ENCODE measurements around the gene ROBO1.

ROBO1 gene

DNA sequence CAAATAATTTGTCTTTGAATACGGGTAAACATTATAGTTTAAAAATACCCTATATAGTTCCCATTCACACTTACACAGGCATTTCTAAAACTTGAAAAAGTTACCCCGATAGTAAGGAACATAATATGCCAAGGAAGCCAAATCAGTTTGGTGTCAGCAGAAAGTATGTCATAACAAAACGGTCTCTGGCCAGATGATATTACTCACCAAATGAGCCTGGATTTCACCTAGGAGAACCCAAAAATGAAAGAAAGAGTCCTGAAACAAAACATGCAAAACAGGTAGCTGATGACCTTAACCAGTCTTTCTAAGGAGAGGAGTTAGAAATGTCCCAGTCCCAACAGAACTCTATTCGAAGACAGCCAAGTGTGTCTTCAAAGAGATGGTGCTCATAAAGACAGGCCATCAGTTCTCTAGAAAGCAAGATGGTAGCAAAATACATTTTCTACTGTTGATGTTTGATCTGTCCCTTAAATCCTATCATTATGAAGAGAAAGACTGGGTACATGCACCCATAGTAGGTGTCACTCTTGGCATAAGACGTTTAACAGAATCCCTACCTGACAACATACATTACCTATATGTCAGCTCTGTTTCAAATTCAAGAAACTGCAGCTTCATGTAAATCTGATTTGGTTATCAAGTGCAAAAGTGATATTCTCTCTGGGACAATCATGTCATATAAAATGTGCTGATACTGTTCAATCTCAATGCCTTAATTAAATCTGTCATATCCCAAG is 942.5 kb downstream of the ROBO1 start:
- no peak overlapping the region for H3K4me3 ChIP-seq (ENCODE audit: control insufficient read depth, low read depth, low read length)
- DNase-seq (ENCODE audit: low read depth): no peak
- no peak for TF ChIP-seq CTCF (IDR thresholded peaks at IDR 0.05; ENCODE audit: control insufficient read depth, insufficient read depth, low read depth, low read length, missing control alignments)

GRCh38 chr3:78823859-78824258 is 943.9 kb downstream of the ROBO1 start:
- no peak for DNase-seq (ENCODE audit: low read depth)
- TF ChIP-seq CTCF (IDR thresholded peaks at IDR 0.05; ENCODE audit: control insufficient read depth, insufficient read depth, low read depth, low read length, missing control alignments): no peak
- H3K4me3 ChIP-seq (ENCODE audit: control insufficient read depth, low read depth, low read length): no peak overlapping the region

- no peak overlapping the region for H3K4me3 ChIP-seq (ENCODE audit: control insufficient read depth, low read depth, low read length)
- DNase-seq (ENCODE audit: low read depth): no peak
- no peak for TF ChIP-seq CTCF (IDR thresholded peaks at IDR 0.05; ENCODE audit: control insufficient read depth, insufficient read depth, low read depth, low read length, missing control alignments)
Observed at GRCh38 chr3:78823434-78823833, 944.4 kb downstream of the ROBO1 start.

- DNase-seq (ENCODE audit: low read depth): no peak
- H3K4me3 ChIP-seq (ENCODE audit: control insufficient read depth, low read depth, low read length): no peak overlapping the region
- TF ChIP-seq CTCF (IDR thresholded peaks at IDR 0.05; ENCODE audit: control insufficient read depth, insufficient read depth, low read depth, low read length, missing control alignments): no peak
Observed at GRCh38 chr3:78822726-78823125, 945.1 kb downstream of the ROBO1 start.

- no peak for DNase-seq (ENCODE audit: low read depth)
- no peak overlapping the region for H3K4me3 ChIP-seq (ENCODE audit: control insufficient read depth, low read depth, low read length)
- TF ChIP-seq CTCF (IDR thresholded peaks at IDR 0.05; ENCODE audit: control insufficient read depth, insufficient read depth, low read depth, low read length, missing control alignments): no peak
Observed at GRCh38 chr3:78820542-78820941, 947.3 kb downstream of the ROBO1 start.

DNA sequence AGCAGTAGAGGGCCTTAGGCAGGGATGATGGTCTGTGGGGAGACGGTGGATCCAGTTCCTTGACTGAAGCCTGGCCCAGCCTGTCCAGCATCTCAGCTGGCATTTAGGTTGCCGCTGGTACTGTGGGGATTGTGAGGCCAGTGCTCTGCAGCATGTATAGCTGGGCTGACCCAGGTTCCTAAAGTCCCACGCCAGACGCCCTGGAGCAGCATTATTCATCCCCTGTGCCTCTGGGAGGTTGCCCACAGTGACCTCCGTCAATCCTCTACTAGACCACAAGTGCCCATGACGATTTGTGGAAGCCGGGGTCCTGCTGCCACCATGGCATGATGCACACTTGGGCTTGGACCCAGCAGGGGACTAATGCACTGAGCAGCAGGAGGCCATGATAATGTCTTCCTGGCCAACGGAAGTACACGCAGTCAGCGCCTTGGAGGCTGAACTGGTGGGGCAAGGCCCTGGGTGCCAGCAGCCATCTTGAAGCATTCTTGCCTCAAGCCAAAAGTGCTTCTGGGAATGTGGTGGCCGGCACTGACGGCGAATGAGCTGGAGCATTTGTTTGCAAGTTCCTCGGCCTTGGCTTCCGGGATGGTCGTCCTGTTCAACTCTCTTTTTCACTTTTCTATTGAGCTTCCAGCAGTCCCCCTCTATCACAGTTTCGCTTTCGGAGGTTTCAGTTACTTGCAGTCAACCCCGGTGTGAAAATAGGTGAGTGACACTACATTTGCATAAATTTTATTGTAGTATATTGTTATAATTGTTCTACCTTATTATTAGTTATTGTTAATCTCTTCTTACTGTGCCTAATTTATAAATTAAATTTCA is 949.4 kb downstream of the ROBO1 start:
- no peak for TF ChIP-seq CTCF (IDR thresholded peaks at IDR 0.05; ENCODE audit: control insufficient read depth, insufficient read depth, low read depth, low read length, missing control alignments)
- no peak for DNase-seq (ENCODE audit: low read depth)
- no peak overlapping the region for H3K4me3 ChIP-seq (ENCODE audit: control insufficient read depth, low read depth, low read length)
